GM23248 (cell line): ENCODE results near the gene NUBPL. TPM values are rescaled to one million over a fixed set of nuclear protein-coding genes. Genes with fewer than 3 reads are reported as not detected.

Source experiments
- DNase-seq: peaks from one replicate; pipeline ENCODE4 v3.0.0-alpha.2; 2015
- H2AFZ ChIP-seq: fragments of 200-600 bp; sonication (generic); 2 replicates; pipeline ENCODE4 v1.6.1; 2016; ENCODE audit warnings: antibody characterized with exemption
- H3F3A ChIP-seq: fragments of 200-600 bp; sonication (generic); 2 replicates; pipeline ENCODE4 v1.6.1; 2016; ENCODE audit warnings: mild to moderate bottlenecking, antibody characterized with exemption, mixed run types; ENCODE audit not compliant: insufficient read depth
- H3K27ac ChIP-seq: fragments of 200-600 bp; sonication (generic); 2 replicates; pipeline ENCODE4 v1.5.1; 2016; ENCODE audit warnings: mild to moderate bottlenecking
- H3K27me3 ChIP-seq: fragments of 200-600 bp; sonication (generic); replicated peaks from 2 replicates; pipeline ENCODE4 v1.6.1; 2016; ENCODE audit warnings: mild to moderate bottlenecking; ENCODE audit not compliant: insufficient read depth
- H3K36me3 ChIP-seq: fragments of 200-600 bp; sonication (generic); 2 replicates; pipeline ENCODE4 v1.6.1; 2016; ENCODE audit warnings: low read depth, mild to moderate bottlenecking
- H3K4me1 ChIP-seq: fragments of 200-600 bp; sonication (generic); 2 replicates; pipeline ENCODE4 v1.6.1; 2016; ENCODE audit warnings: mild to moderate bottlenecking; ENCODE audit not compliant: insufficient read depth
- H3K4me2 ChIP-seq: fragments of 200-600 bp; sonication (generic); one replicate; pipeline ENCODE4 v1.6.1; 2016; ENCODE audit warnings: mild to moderate bottlenecking; ENCODE audit not compliant: unreplicated experiment
- H3K4me3 ChIP-seq: fragments of 200-600 bp; sonication (generic); 2 replicates; pipeline ENCODE4 v1.5.1; 2016; ENCODE audit warnings: mild to moderate bottlenecking
- H3K79me2 ChIP-seq: fragments of 200-600 bp; sonication (generic); 2 replicates; pipeline ENCODE4 v1.6.1; 2016; ENCODE audit warnings: mild to moderate bottlenecking; ENCODE audit not compliant: insufficient read depth
- H3K9ac ChIP-seq: fragments of 200-600 bp; sonication (generic); 2 replicates; pipeline ENCODE4 v1.6.1; 2016; ENCODE audit warnings: mild to moderate bottlenecking
- H3K9me2 ChIP-seq: fragments of 200-600 bp; sonication (generic); 2 replicates; pipeline ENCODE4 v1.6.1; 2016; ENCODE audit warnings: mixed run types, mild to moderate bottlenecking, moderate library complexity; ENCODE audit not compliant: insufficient read depth
- H3K9me3 ChIP-seq: fragments of 200-600 bp; sonication (generic); one replicate; pipeline ENCODE4 v1.6.1; 2017; ENCODE audit warnings: low read depth
- H4K20me1 ChIP-seq: fragments of 200-600 bp; sonication (generic); 2 replicates; pipeline ENCODE4 v1.6.0; 2016; ENCODE audit not compliant: insufficient read depth
- EZH2 ChIP-seq: fragments of 200-600 bp; sonication (generic); IDR thresholded peaks from 2 replicates; pipeline ENCODE4 v1.6.1; 2018; ENCODE audit warnings: antibody characterized with exemption, mild to moderate bottlenecking; ENCODE audit not compliant: insufficient read depth, poor library complexity, severe bottlenecking
- EZH2phosphoT487 ChIP-seq: fragments of 200-600 bp; sonication (generic); IDR thresholded peaks from 2 replicates; pipeline ENCODE4 v1.6.1; 2018; ENCODE audit warnings: antibody characterized with exemption, moderate library complexity, mild to moderate bottlenecking, low read depth; ENCODE audit not compliant: insufficient read depth
- WGBS, 2 experiments: methylation state at CpG; one replicate each; pipeline ENCODE4 v1.1.6; 2015 to 2017; ENCODE audit warnings: low lambda C conversion rate in 2 of 2, low coverage in 1 of 2; ENCODE audit errors: missing lambda C conversion rate in 2 of 2; 5-methylcytosine and 5-hydroxymethylcytosine counted together
- in situ Hi-C: fragments of 300-500 bp; cut with MboI; formaldehyde crosslinking; loops from 2 replicates; pipeline ENCODE4 v1.15.0; 2020
- polyA plus RNA-seq: library from polyadenylated mRNA; unstranded; fragments of >200 nt; fragmentation: Nextera tagmentation; extraction: Ambion mirVana; gene quantifications from 2 replicates; pipeline ENCODE4 v1.2.1, GENCODE V29; 2016
- total RNA-seq: library from RNA; depleted of rRNA; stranded (reverse); fragments of >200 nt; shearing (Covaris generic); gene quantifications from 2 replicates; pipeline ENCODE4 v1.2.3, GENCODE V29; 2014

NUBPL gene
- total and polyA plus RNA-seq, 2 experiments from 2014 or later, result 9.8 to 11.5 TPM

GRCh38 chr14:31678421-31679249 lies 117.4 kb downstream of the NUBPL start:
- H3K27ac ChIP-seq, result no peak overlapping the region
- in situ Hi-C loops, result no loop called here
- no peak overlapping the region for H3K4me2 ChIP-seq
- no peak overlapping the region for H2AFZ ChIP-seq
- no peaks in the 10 kb centered on the region for H3K4me1 ChIP-seq
- H3K27me3 ChIP-seq, result no peaks in the 10 kb centered on the region
- no peaks in the 10 kb centered on the region for H4K20me1 ChIP-seq
- 72 to 79% methylated on average over 9 of the region's 9 CpGs for WGBS, 2 experiments
- no peak overlapping the region for H3K9ac ChIP-seq
- H3K36me3 ChIP-seq, result no peaks in the 10 kb centered on the region
- no peaks in the 10 kb centered on the region for H3K9me2 ChIP-seq
- TF ChIP-seq EZH2 (no peak), EZH2phosphoT487 (no peak)
- no peaks in the 10 kb centered on the region for H3F3A ChIP-seq
- no peak overlapping the region for H3K4me3 ChIP-seq
- DNase-seq, result no peak
- no peaks in the 10 kb centered on the region for H3K9me3 ChIP-seq
- H3K79me2 ChIP-seq, result no peaks in the 10 kb centered on the region

GRCh38 chr14:31682768-31683167 lies 121.6 kb downstream of the NUBPL start:
- 88 to 96% methylated on average over 2 of the region's 2 CpGs for WGBS, 2 experiments
- in situ Hi-C loops, result no loop called here

DNA sequence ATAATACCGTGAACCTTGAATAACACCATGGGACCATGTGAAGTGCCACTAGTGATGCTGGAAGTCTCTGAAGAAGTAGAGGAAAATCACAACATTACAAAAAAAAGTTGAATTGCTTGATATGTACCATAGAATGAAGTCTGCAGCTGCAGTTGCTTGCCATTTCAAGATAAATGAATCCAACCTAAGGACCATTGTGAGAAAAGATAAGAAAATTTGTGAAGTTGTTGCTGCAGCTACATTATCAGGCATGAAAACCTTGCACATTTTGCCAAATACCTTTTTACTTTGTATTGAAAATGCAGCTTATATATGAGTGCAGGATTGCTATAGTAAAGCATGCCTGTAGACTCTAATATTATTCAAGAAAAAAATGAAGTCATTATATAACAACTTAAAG lies 126.5 kb downstream of the NUBPL start:
- Histone ChIP-seq H3F3A (no peaks in the 10 kb centered on the region), H3K27ac (no peak overlapping the region), H3K27me3 (no peaks in the 10 kb centered on the region), H2AFZ (no peak overlapping the region), H3K9ac (no peak overlapping the region), H3K9me3 (no peaks in the 10 kb centered on the region), H3K4me2 (no peak overlapping the region), H4K20me1 (no peaks in the 10 kb centered on the region), H3K36me3 (no peaks in the 10 kb centered on the region), H3K79me2 (no peaks in the 10 kb centered on the region), H3K4me3 (no peak overlapping the region), H3K9me2 (no peaks in the 10 kb centered on the region), H3K4me1 (no peaks in the 10 kb centered on the region)
- no peak for DNase-seq
- WGBS, 2 experiments, result 89 to 91% methylated on average over 1 of the region's 1 CpG
- TF ChIP-seq EZH2phosphoT487, result no peak
- TF ChIP-seq EZH2, result no peak
- in situ Hi-C loops, result no loop called here

More at GRCh38 chr14:31682768-31683167, 121.6 kb downstream of the NUBPL start:
- Histone ChIP-seq H2AFZ (no peak overlapping the region), H3K27me3 (no peaks in the 10 kb centered on the region), H3K4me3 (no peak overlapping the region), H3K36me3 (no peaks in the 10 kb centered on the region), H3K4me2 (no peak overlapping the region), H3K4me1 (no peaks in the 10 kb centered on the region), H3K9me3 (no peaks in the 10 kb centered on the region), H4K20me1 (no peaks in the 10 kb centered on the region), H3F3A (no peaks in the 10 kb centered on the region), H3K9me2 (no peaks in the 10 kb centered on the region), H3K27ac (no peak overlapping the region), H3K9ac (no peak overlapping the region), H3K79me2 (no peaks in the 10 kb centered on the region)
- DNase-seq, result no peak
- TF ChIP-seq EZH2 (no peak), EZH2phosphoT487 (no peak)

GRCh38 chr14:31690056-31690455 lies 128.9 kb downstream of the NUBPL start:
- in situ Hi-C loops, result no loop called here
- no peak overlapping the region for H2AFZ ChIP-seq
- H3K9me3 ChIP-seq, result no peaks in the 10 kb centered on the region
- H3K9me2 ChIP-seq, result no peaks in the 10 kb centered on the region
- no peak overlapping the region for H3K27ac ChIP-seq
- no peak overlapping the region for H3K9ac ChIP-seq
- no peaks in the 10 kb centered on the region for H3K79me2 ChIP-seq
- H4K20me1 ChIP-seq, result no peaks in the 10 kb centered on the region
- no peaks in the 10 kb centered on the region for H3F3A ChIP-seq
- TF ChIP-seq EZH2 (no peak), EZH2phosphoT487 (no peak)
- H3K27me3 ChIP-seq, result no peaks in the 10 kb centered on the region
- H3K4me1 ChIP-seq, result no peaks in the 10 kb centered on the region
- DNase-seq, result no peak
- no peak overlapping the region for H3K4me3 ChIP-seq
- no peaks in the 10 kb centered on the region for H3K36me3 ChIP-seq
- no peak overlapping the region for H3K4me2 ChIP-seq
- WGBS, 2 experiments, result 52 to 58% methylated on average over 3 of the region's 3 CpGs
